ENCODE data around the gene TMEM131L.

Gene TMEM131L

DNA sequence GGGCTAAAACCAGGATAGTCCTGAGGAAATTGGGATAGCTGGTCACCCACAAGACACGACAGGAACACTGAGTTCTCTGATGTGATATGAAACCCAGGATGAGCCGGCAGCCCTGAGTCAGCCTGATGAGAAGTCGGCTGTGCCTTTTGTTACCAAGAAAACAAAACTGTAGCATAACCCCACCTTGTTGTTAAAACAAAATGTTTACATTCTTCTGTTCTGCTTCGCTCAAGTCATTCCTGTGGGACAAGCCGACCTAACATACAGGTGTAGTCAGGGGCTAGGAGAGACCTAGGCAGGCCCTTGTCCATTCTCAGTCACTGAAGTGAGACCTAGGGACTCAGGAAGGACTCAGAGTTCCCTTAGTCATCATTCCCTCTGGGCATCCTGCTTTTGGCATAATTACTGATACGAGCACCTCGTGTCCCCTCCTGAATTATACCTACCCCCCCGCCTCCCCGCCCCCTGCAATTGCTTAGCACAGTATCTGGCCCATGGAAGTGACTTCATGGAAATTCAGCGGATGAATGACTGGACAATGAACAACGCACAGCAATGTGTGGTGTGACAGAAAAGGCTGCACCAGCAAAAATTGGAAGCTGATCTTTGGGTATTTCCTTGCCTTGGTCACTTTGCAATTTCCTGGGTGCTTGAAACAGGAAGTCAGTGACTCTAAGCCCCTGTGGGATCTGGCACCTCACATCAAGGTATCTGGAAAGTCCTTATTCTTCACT, 186.1 kb downstream of the TMEM131L start:
- no peaks in the 10 kb centered on the region for H3K36me3 Mint-ChIP-seq (ENCODE audit: low read depth)
- H3K27me3 Mint-ChIP-seq (ENCODE audit: low read depth): peaks cover 8% of the 10 kb centered on the region
- TF ChIP-seq CTCF (IDR thresholded peaks at IDR 0.05; ENCODE audit: unreplicated experiment in 3 of 3): no peak
- no peaks in the 10 kb centered on the region for H3K4me1 Mint-ChIP-seq
- no peaks in the 10 kb centered on the region for H3K9me3 Mint-ChIP-seq
- H3K4me3 Mint-ChIP-seq: no peak overlapping the region
- H3K27ac Mint-ChIP-seq: no peak overlapping the region

DNA sequence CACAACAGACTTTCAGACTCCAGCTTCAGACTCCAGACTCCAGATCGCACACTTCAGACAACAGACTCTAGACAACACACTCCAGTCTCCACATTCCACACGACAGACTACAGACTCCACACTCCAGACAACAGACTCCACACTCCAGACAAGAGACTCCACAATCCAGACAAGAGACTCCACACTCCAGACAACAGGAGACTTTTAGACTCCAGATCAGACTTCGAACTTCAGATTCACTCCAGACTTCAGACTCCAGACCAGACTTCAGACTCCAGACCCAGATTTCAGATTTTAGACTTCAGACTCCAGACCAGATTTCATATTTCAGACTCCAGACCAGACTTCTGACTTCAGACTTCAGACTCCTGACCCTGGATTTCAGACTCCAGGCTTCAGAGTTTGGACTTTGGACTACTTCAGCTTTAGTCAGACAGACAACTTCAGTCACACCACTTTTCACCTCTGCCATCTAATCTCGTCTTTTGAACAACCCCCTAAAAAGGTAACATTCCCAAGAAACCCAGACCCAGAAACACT, 188.9 kb downstream of the TMEM131L start:
- no peak for TF ChIP-seq CTCF (IDR thresholded peaks at IDR 0.05; ENCODE audit: unreplicated experiment in 3 of 3)
- Mint-ChIP-seq H3K4me3 (no peak overlapping the region), H3K27ac (no peak overlapping the region), H3K4me1 (no peaks in the 10 kb centered on the region), H3K36me3 (ENCODE audit: low read depth) (no peaks in the 10 kb centered on the region), H3K9me3 (no peaks in the 10 kb centered on the region), H3K27me3 (ENCODE audit: low read depth) (peaks cover 8% of the 10 kb centered on the region)

- H3K27ac Mint-ChIP-seq: no peak overlapping the region
- no peaks in the 10 kb centered on the region for H3K36me3 Mint-ChIP-seq (ENCODE audit: low read depth)
- no peaks in the 10 kb centered on the region for H3K4me1 Mint-ChIP-seq
- no peaks in the 10 kb centered on the region for H3K9me3 Mint-ChIP-seq
- H3K4me3 Mint-ChIP-seq: no peak overlapping the region
- H3K27me3 Mint-ChIP-seq (ENCODE audit: low read depth): peaks cover 8% of the 10 kb centered on the region
- TF ChIP-seq CTCF (IDR thresholded peaks at IDR 0.05; ENCODE audit: unreplicated experiment in 3 of 3): no peak
Measured at GRCh38 chr4:153655928-153656327, 189.8 kb downstream of the TMEM131L start.

DNA sequence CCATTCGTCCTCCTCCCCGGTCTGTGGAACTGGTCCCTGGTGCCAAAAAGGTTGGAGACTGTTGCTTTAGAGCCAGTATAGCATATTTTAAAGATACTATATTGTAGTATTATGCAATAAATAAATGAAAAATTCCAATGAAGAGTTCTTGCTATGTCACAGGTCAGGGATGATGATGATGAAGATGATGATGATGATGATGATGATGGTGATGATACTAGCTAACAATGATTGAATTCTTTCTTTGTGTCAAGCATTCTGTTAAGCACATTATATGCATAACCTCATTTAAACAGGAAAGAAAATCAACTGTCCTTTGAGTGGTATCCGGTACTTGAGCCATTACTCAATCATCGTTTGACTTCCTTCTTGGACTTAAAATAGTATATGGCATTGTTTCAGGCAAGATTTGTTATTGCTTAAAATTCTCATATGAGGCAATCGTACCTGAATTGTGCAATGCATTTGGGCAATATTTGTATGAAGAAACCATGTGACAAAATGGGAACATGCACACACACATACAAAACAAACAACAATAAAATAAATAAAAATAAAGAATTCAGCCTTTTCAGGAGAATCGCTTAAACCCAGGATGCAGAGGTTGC, 195.2 kb downstream of the TMEM131L start:
- H3K4me3 Mint-ChIP-seq: no peak overlapping the region
- no peak overlapping the region for H3K27ac Mint-ChIP-seq
- H3K36me3 Mint-ChIP-seq (ENCODE audit: low read depth): peaks cover 4% of the 10 kb centered on the region
- TF ChIP-seq CTCF (IDR thresholded peaks at IDR 0.05; ENCODE audit: unreplicated experiment in 3 of 3): no peak
- peaks cover 3% of the 10 kb centered on the region for H3K27me3 Mint-ChIP-seq (ENCODE audit: low read depth)
- peaks cover 19% of the 10 kb centered on the region for H3K9me3 Mint-ChIP-seq
- no peaks in the 10 kb centered on the region for H3K4me1 Mint-ChIP-seq

DNA sequence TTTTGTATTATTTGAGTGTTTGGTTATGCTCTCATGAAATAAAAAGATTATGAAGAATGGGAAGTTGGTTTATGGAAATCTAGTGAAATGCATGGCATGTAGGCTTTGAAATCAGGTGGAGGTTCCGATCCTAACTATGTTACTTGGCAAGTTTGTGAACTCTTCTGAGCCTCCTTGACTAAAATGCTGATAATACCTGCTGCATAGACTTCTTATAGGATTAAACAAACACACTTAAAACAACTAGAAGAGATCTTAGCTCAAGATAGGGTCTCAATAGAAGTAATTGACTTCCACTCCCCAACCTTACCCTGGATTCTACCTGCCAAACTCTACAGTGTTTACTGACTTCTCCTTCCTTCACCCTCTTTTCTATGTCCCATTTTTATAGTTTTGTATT, 195.7 kb downstream of the TMEM131L start:
- Mint-ChIP-seq H3K27ac (no peak overlapping the region), H3K36me3 (ENCODE audit: low read depth) (peaks cover 4% of the 10 kb centered on the region), H3K27me3 (ENCODE audit: low read depth) (peaks cover 3% of the 10 kb centered on the region), H3K4me3 (no peak overlapping the region), H3K4me1 (no peaks in the 10 kb centered on the region), H3K9me3 (peaks cover 19% of the 10 kb centered on the region)
- TF ChIP-seq CTCF (IDR thresholded peaks at IDR 0.05; ENCODE audit: unreplicated experiment in 3 of 3): no peak
